ENCODE data around the gene FCGR3A.
"Not testable (repeated sequence)": the region's sequence is repeated elsewhere in the genome, so short reads cannot be mapped to it uniquely, and the experiment has no call there.

The FCGR3A gene

GRCh38 chr1:161532644-161533567, 16.7 kb downstream of the FCGR3A start:
- DNase-seq (ENCODE audit: insufficient read length, low spot score); FAIRE-seq: not testable (repeated sequence)

- FAIRE-seq = no peak
- TF ChIP-seq POLR2A (IDR thresholded peaks at IDR 0.05; ENCODE audit: low read depth, low read length) = no peak
- DNase-seq (ENCODE audit: insufficient read length, low spot score) = no peak
These were observed 17.5 kb downstream of the FCGR3A start for GRCh38 chr1:161531986-161532643.

- DNase-seq (ENCODE audit: insufficient read length, low spot score) (peak; percentile 49), FAIRE-seq (peak; percentile 83)
These were observed 18.7 kb downstream of the FCGR3A start for GRCh38 chr1:161530671-161531641.

GRCh38 chr1:161530158-161530557, 19.5 kb downstream of the FCGR3A start:
- FAIRE-seq; DNase-seq (ENCODE audit: insufficient read length, low spot score): not testable (repeated sequence)

GRCh38 chr1:161529463-161530104, 20.0 kb downstream of the FCGR3A start:
- not testable (repeated sequence) for FAIRE-seq; DNase-seq (ENCODE audit: insufficient read length, low spot score)

GRCh38 chr1:161528550-161528949, 21.1 kb downstream of the FCGR3A start:
- not testable (repeated sequence) for FAIRE-seq; DNase-seq (ENCODE audit: insufficient read length, low spot score)

- DNase-seq (ENCODE audit: insufficient read length, low spot score); FAIRE-seq: not testable (repeated sequence)
These were observed 23.7 kb downstream of the FCGR3A start for GRCh38 chr1:161525918-161526317.

- not testable (repeated sequence) for DNase-seq (ENCODE audit: insufficient read length, low spot score); FAIRE-seq
These were observed 24.3 kb downstream of the FCGR3A start for GRCh38 chr1:161525321-161525720.

- not testable (repeated sequence) for DNase-seq (ENCODE audit: insufficient read length, low spot score); FAIRE-seq
These were observed 24.8 kb downstream of the FCGR3A start for GRCh38 chr1:161524742-161525291.

GRCh38 chr1:161523817-161524741, 25.5 kb downstream of the FCGR3A start, which contains the start of gene HSPA6:
TSS of gene HSPA6 (plus strand) at chr1:161524540. CDS start at chr1:161524659, 119 bp downstream.
- FAIRE-seq = not testable (repeated sequence)
- peak; percentile 22; the same call in 1 of the 2 replicates for TF ChIP-seq POLR2A (IDR thresholded peaks at IDR 0.05; ENCODE audit: low read depth, low read length)
- DNase-seq (ENCODE audit: insufficient read length, low spot score) = peak; percentile 58

GRCh38 chr1:161523041-161523816, 26.4 kb downstream of the FCGR3A start:
- not testable (repeated sequence) for DNase-seq (ENCODE audit: insufficient read length, low spot score); FAIRE-seq

- FAIRE-seq; DNase-seq (ENCODE audit: insufficient read length, low spot score): not testable (repeated sequence)
These were observed 35.7 kb downstream of the FCGR3A start for GRCh38 chr1:161513953-161514352.

GRCh38 chr1:161513448-161513780, 36.2 kb downstream of the FCGR3A start:
- not testable (repeated sequence) for DNase-seq (ENCODE audit: insufficient read length, low spot score); FAIRE-seq

- peak; percentile 71 for FAIRE-seq
These were observed 36.8 kb downstream of the FCGR3A start for GRCh38 chr1:161512636-161513447.

More at GRCh38 chr1:161512636-161513447, 36.8 kb downstream of the FCGR3A start:
- DNase-seq (ENCODE audit: insufficient read length, low spot score) = not testable (repeated sequence)

All from H54 (cell line).